ENCODE results near the gene ANKRD33B. TPM values are rescaled to one million over a fixed set of nuclear protein-coding genes. Genes with fewer than 3 reads are reported as not detected.
"Not testable (repeated sequence)": the region's sequence is repeated elsewhere in the genome, so short reads cannot be mapped to it uniquely, and the experiment has no call there.

Gene ANKRD33B
- 21.4 and 21.5 TPM in 2 replicates for total RNA-seq

- Mint-ChIP-seq H3K36me3 (ENCODE audit: low read depth) (peaks cover 9% of the 10 kb centered on the region), H3K9me3 (no peaks in the 10 kb centered on the region), H3K27ac (peak within 1 kb of the TSS; percentile 89), H3K27me3 (ENCODE audit: insufficient read depth) (peaks cover 23% of the 10 kb centered on the region), H3K4me1 (ENCODE audit: low read depth) (peaks cover 54% of the 10 kb centered on the region), H3K4me3 (peak within 1 kb of the TSS; percentile 95)
- peak; percentile 82 for DNase-seq (ENCODE audit: low spot score)
- intact Hi-C loops (cut with micrococcal nuclease): loop anchor here (1.0 to 5.0 kb wide), 8 partner anchors 15 to 314 kb away; partner anchors contain the start of genes CCT5, DAP and ROPN1L
Measured at GRCh38 chr5:10563945-10564837, at the start of gene ANKRD33B. ANKRD33B (plus strand) TSS chr5:10564070; CDS start chr5:10564468, 398 bp downstream.

GRCh38 chr5:10514572-10514971 is 49.3 kb upstream of the ANKRD33B start:
- H3K27ac Mint-ChIP-seq; intact Hi-C loops (cut with micrococcal nuclease); H3K4me3 Mint-ChIP-seq; H3K4me1 Mint-ChIP-seq (ENCODE audit: low read depth); H3K9me3 Mint-ChIP-seq; DNase-seq (ENCODE audit: low spot score); H3K36me3 Mint-ChIP-seq (ENCODE audit: low read depth); H3K27me3 Mint-ChIP-seq (ENCODE audit: insufficient read depth): not testable (repeated sequence)

DNA sequence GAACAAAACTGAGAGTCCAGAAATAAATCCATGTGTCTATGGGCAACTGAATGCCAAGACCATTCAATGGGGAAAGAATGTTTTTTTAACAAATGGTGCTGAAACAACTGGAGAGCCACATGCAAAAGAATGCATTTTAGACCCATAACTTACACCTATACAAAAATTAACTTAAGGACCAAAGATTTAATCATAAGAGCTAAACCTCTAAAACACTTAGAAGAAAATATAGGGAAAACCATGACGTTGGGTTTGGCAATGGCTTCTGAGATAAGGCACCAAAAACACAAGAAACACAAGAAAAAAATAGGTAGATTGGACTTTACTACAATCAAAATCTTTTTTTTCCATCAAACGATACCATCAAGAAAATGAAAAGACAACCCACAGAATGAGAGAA is 48.4 kb upstream of the ANKRD33B start:
- Mint-ChIP-seq H3K4me1 (ENCODE audit: low read depth) (no peaks in the 10 kb centered on the region), H3K4me3 (no peak overlapping the region), H3K27ac (no peak overlapping the region), H3K36me3 (ENCODE audit: low read depth) (no peaks in the 10 kb centered on the region), H3K9me3 (no peaks in the 10 kb centered on the region), H3K27me3 (ENCODE audit: insufficient read depth) (peaks cover 5% of the 10 kb centered on the region)
- intact Hi-C loops (cut with micrococcal nuclease): no loop called here
- no peak for DNase-seq (ENCODE audit: low spot score)

DNA sequence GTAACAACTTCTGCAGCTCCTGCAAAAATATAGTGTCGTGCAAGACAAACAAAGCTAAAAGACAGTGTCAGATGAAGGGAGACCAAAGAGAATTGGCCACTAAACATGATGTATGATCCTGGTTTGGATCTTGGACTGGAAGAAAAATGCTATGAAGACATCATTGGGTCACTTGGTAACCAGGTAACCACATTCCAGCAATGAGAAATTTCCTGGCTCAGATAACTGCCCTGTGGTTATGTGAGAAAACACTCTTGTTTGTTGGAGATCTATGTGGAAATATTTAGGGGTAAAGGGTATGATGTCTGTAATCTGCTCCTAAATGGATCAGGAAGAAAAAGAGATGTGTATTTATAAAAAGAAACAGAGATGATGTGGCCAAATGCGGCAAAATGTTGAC is 45.5 kb upstream of the ANKRD33B start:
- H3K36me3 Mint-ChIP-seq (ENCODE audit: low read depth): no peaks in the 10 kb centered on the region
- H3K4me3 Mint-ChIP-seq: no peak overlapping the region
- H3K27me3 Mint-ChIP-seq (ENCODE audit: insufficient read depth): peaks cover 2% of the 10 kb centered on the region
- no peak for DNase-seq (ENCODE audit: low spot score)
- intact Hi-C loops (cut with micrococcal nuclease): no loop called here
- H3K27ac Mint-ChIP-seq: no peak overlapping the region
- no peaks in the 10 kb centered on the region for H3K4me1 Mint-ChIP-seq (ENCODE audit: low read depth)
- peaks cover 9% of the 10 kb centered on the region for H3K9me3 Mint-ChIP-seq

GRCh38 chr5:10519729-10520128 is 44.1 kb upstream of the ANKRD33B start:
- peaks cover 2% of the 10 kb centered on the region for H3K27me3 Mint-ChIP-seq (ENCODE audit: insufficient read depth)
- H3K36me3 Mint-ChIP-seq (ENCODE audit: low read depth): no peaks in the 10 kb centered on the region
- DNase-seq (ENCODE audit: low spot score): no peak
- peaks cover 9% of the 10 kb centered on the region for H3K9me3 Mint-ChIP-seq
- no peak overlapping the region for H3K27ac Mint-ChIP-seq
- no peaks in the 10 kb centered on the region for H3K4me1 Mint-ChIP-seq (ENCODE audit: low read depth)
- intact Hi-C loops (cut with micrococcal nuclease): no loop called here
- no peak overlapping the region for H3K4me3 Mint-ChIP-seq

GRCh38 chr5:10520706-10521105 is 43.2 kb upstream of the ANKRD33B start:
- no peak overlapping the region for H3K27ac Mint-ChIP-seq
- H3K4me1 Mint-ChIP-seq (ENCODE audit: low read depth): no peaks in the 10 kb centered on the region
- H3K4me3 Mint-ChIP-seq: no peak overlapping the region
- no peak for DNase-seq (ENCODE audit: low spot score)
- intact Hi-C loops (cut with micrococcal nuclease): no loop called here
- peaks cover 3% of the 10 kb centered on the region for H3K27me3 Mint-ChIP-seq (ENCODE audit: insufficient read depth)
- H3K9me3 Mint-ChIP-seq: peaks cover 9% of the 10 kb centered on the region
- no peaks in the 10 kb centered on the region for H3K36me3 Mint-ChIP-seq (ENCODE audit: low read depth)

DNA sequence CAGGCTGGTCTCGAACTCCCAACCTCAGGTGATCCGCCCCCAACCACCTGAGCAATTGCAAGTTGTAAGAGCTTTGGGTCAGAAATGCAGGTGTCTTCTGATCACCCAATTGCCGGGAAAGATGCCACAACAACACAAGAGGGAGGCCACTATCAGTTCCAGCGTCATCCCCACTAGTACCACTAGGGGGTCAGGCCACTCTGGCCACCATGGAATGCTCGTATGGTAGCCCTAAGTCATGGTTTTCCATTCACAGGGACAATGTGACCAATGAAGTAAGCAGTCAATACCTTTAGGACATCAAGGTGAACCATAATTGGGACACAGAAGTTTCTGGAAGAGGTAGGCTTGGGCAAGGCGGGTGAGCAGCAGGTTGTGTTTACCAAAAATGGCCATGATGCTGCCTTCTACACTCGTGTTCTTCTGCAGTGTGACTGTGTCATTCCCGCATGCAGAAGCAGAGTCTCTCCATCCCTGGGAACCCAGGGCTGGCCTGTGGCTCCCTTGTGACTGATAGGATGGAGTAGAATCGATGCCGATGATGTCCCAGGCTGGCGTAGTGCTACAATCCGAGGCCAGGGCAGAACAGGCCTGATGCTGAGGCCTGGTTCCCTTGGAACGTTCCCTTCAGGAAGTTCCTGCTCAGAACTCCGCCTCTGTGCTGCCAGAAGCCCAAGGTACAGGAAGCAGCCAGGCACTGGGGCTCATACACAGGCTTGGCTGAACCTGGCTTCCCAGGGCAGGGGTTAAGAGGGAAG is 42.2 kb upstream of the ANKRD33B start:
- H3K4me3 Mint-ChIP-seq: no peak overlapping the region

DNA sequence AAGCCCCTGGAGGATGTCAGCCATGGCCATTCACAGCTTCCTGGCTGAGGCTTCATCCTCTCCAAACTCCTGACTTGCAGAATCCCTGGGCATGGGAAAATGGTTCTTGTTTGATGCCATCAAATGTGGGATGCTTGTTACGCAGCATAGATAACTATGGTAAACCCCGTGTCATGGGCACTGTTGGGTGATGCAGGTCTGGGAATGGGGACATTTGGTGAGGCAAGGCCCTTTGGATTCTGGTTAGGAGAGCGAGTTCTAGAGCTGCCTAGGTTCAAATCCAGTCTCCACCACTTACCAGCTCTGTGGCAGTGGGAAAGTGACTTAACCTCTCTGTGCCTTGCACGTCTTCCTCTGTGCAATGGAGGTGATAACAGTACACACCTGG is 41.7 kb upstream of the ANKRD33B start:
- intact Hi-C loops (cut with micrococcal nuclease): no loop called here
- no peak overlapping the region for H3K27ac Mint-ChIP-seq

More for the DNA sequence above, 42.2 kb upstream of the ANKRD33B start:
- peaks cover 4% of the 10 kb centered on the region for H3K27me3 Mint-ChIP-seq (ENCODE audit: insufficient read depth)
- no peak overlapping the region for H3K27ac Mint-ChIP-seq
- no peak for DNase-seq (ENCODE audit: low spot score)
- H3K4me1 Mint-ChIP-seq (ENCODE audit: low read depth): no peaks in the 10 kb centered on the region
- H3K36me3 Mint-ChIP-seq (ENCODE audit: low read depth): no peaks in the 10 kb centered on the region
- peaks cover 9% of the 10 kb centered on the region for H3K9me3 Mint-ChIP-seq
- intact Hi-C loops (cut with micrococcal nuclease): no loop called here

GRCh38 chr5:10524376-10525123 is 39.3 kb upstream of the ANKRD33B start:
- H3K27me3 Mint-ChIP-seq (ENCODE audit: insufficient read depth): peaks cover 6% of the 10 kb centered on the region
- DNase-seq (ENCODE audit: low spot score): no peak
- no peak overlapping the region for H3K4me3 Mint-ChIP-seq
- no peak overlapping the region for H3K27ac Mint-ChIP-seq
- H3K4me1 Mint-ChIP-seq (ENCODE audit: low read depth): no peaks in the 10 kb centered on the region
- H3K9me3 Mint-ChIP-seq: peaks cover 9% of the 10 kb centered on the region
- intact Hi-C loops (cut with micrococcal nuclease): no loop called here
- no peaks in the 10 kb centered on the region for H3K36me3 Mint-ChIP-seq (ENCODE audit: low read depth)

More for the DNA sequence above, 41.7 kb upstream of the ANKRD33B start:
- no peaks in the 10 kb centered on the region for H3K36me3 Mint-ChIP-seq (ENCODE audit: low read depth)
- no peak overlapping the region for H3K4me3 Mint-ChIP-seq
- H3K4me1 Mint-ChIP-seq (ENCODE audit: low read depth): no peaks in the 10 kb centered on the region
- peaks cover 4% of the 10 kb centered on the region for H3K27me3 Mint-ChIP-seq (ENCODE audit: insufficient read depth)
- no peak for DNase-seq (ENCODE audit: low spot score)
- peaks cover 9% of the 10 kb centered on the region for H3K9me3 Mint-ChIP-seq

GRCh38 chr5:10525124-10525495 is 38.8 kb upstream of the ANKRD33B start:
- Mint-ChIP-seq H3K9me3 (peaks cover 9% of the 10 kb centered on the region), H3K4me3 (no peak overlapping the region)

DNA sequence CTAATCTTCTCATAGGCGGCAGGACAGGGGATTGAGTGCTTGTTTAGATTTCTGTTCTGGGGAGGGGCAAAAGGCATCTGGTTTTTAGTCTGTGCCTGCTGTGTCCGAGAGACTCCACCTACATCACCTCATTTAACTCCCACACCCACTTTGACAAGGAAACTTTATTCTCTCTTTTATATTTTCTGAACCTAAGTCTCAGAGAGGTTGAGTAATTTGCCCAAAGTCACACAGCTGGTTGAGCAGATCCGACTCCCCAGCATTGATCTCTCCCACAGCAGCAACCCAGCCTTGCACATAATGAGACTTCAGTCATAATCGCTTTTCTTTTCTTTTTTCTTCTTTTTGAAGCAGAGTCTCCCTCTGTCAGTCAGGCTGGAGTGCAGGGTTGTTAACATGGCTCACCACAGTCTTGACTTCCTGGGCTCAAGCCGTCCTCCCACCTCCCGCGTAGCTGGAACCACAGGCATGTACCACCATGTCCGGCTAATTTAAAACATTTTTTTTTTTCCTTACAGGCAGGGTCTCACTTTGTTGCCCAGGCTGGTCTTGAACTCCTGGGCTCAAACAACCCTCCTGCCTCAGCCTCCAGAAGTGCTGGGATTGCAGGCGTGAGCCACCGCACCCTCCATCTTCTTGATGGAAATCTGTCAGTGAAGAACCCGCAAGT is 36.5 kb upstream of the ANKRD33B start:
- no peak overlapping the region for H3K27ac Mint-ChIP-seq
- DNase-seq (ENCODE audit: low spot score): no peak
- intact Hi-C loops (cut with micrococcal nuclease): no loop called here
- H3K4me3 Mint-ChIP-seq: no peak overlapping the region
- peaks cover 6% of the 10 kb centered on the region for H3K27me3 Mint-ChIP-seq (ENCODE audit: insufficient read depth)
- no peaks in the 10 kb centered on the region for H3K36me3 Mint-ChIP-seq (ENCODE audit: low read depth)
- H3K9me3 Mint-ChIP-seq: peaks cover 6% of the 10 kb centered on the region
- H3K4me1 Mint-ChIP-seq (ENCODE audit: low read depth): no peaks in the 10 kb centered on the region

More at GRCh38 chr5:10525124-10525495, 38.8 kb upstream of the ANKRD33B start:
- DNase-seq (ENCODE audit: low spot score): no peak
- Mint-ChIP-seq H3K36me3 (ENCODE audit: low read depth) (no peaks in the 10 kb centered on the region), H3K27ac (no peak overlapping the region), H3K27me3 (ENCODE audit: insufficient read depth) (peaks cover 6% of the 10 kb centered on the region), H3K4me1 (ENCODE audit: low read depth) (no peaks in the 10 kb centered on the region)
- intact Hi-C loops (cut with micrococcal nuclease): no loop called here

- Mint-ChIP-seq H3K4me3 (no peak overlapping the region), H3K9me3 (peaks cover under 1% of the 10 kb centered on the region), H3K27ac (no peak overlapping the region), H3K36me3 (ENCODE audit: low read depth) (no peaks in the 10 kb centered on the region), H3K4me1 (ENCODE audit: low read depth) (no peaks in the 10 kb centered on the region), H3K27me3 (ENCODE audit: insufficient read depth) (peaks cover 6% of the 10 kb centered on the region)
- intact Hi-C loops (cut with micrococcal nuclease): no loop called here
- DNase-seq (ENCODE audit: low spot score): no peak
Measured at GRCh38 chr5:10528056-10528816, 35.6 kb upstream of the ANKRD33B start.

Data from activated T-helper 1 cell treated with anti-CD3 and anti-CD28 coated beads, Interleukin-12 subunit alpha, Interleukin-12 subunit beta, Interleukin-2, Interleukin-4 antibody, amounts not matched to agents 30 ng/mL and 10 ng/mL and 1 ng/mL, durations not matched to agents 14 hours and 24 hours and 36 hours (primary cell).